Brain pericyte (primary cell): Measurements from ENCODE around the gene AHSG.

Experiments used
- DNase-seq: peaks from one replicate; pipeline ENCODE4 v3.0.0-alpha.2; 2012; ENCODE audit warnings: low read depth, low spot score

The AHSG gene

DNA sequence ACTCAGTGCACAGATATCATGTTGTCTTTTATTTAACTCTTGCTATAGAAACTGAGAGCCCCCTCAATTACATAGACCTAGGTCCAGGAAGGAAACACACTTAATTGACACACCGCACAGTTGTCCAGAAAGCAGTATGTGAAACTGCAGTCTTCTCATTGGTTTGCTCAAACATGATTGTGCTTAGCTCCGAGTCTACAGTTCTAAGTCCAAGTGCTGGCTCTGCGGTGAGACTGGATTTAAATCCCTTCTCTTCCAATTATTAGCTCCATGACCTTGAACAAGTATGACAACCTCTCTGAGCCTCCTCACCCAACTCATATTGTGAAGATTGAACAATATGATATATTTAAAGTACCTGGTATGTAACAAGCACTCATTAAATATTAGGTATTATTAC, 19.0 kb upstream of the AHSG start:
- no peak for DNase-seq

DNA sequence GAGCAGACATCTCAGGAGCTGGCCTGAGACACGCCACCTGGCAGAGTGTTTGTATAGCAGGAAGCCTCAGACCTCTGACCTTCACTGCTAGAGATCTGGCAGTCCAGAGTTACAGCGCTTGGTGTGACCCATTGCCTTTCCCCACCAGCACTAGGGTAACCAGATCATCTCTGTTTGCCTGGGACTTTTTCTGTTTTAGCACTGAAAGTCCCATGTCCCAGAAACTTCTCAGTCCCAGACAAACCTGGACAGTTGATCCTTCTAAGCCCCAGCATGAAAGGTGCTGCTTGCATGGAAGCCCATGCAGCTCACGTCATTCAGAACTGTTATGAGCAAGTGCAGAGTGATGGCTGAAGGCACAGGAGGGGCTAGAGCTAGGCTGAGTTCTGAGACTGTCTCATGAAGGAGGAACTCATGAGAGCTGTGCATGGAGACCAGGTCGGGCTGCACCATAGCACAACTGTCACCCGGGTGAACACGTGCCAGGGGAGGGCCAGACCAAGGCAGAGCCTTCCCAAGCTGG, 18.2 kb upstream of the AHSG start:
- DNase-seq: no peak

DNA sequence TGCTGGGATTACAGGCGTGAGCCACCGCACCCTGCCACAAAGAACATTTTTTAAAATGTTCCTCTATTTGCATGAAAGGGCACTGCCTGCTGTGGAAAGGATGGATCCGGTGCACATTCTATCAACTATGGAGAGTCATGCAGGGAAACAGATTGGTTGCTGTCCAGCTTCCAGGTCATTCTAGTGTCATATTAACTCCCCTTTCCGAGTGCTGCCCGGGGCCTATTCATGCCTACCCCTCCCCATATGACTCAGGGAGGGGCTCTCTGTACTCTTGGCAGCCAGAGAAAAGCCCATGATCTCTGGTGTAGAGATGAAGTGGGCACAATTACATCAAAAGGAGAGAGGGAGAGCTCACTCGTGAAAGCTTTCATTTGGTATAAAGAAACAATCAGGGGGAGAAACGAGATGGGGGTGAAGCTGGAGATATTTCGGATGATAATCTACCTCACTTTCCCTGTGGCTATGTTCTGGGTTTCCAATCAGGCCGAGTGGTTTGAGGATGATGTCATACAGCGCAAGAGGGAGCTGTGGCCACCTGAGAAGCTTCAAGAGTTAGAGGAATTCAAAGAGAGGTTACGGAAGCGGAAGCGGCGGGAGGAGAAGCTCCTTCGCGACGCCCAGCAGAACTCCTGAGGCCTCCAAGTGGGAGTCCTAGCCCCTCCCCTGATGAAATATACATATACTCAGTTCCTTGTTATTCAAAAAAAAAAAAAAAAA, 16.1 kb upstream of the AHSG start:
- DNase-seq: no peak

DNA sequence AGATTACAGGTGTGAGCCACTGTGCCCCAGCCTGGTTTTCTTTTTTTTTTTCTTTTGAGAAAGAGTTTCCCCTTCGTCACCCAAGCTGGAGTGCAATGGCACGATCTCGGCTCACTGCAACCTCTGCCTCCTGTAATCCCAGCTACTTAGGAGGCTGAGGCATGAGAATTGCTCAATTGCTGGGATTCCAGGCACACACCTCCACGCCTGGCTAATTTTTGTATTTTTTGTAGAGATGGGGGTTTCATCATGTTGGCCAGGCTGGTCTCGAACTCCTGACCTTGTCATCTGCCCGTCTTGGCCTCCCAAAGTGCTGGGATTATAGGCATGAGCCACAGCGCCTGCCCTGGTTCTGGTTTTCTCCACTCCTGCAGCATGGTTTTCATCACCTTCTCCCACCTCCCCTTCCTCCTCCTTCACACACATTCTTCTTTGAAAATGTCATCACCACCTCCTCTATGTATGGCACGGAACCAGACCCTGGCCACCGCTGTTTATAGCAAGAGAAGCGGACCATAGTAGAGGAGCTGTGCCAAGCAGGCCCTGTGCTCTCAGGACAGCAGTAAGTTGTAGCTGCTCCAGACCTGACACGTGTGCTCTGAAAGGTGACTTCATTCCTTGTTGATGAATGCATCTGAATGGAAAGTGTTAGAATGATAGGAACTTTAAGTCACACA, 14.6 kb upstream of the AHSG start:
- no peak for DNase-seq

DNA sequence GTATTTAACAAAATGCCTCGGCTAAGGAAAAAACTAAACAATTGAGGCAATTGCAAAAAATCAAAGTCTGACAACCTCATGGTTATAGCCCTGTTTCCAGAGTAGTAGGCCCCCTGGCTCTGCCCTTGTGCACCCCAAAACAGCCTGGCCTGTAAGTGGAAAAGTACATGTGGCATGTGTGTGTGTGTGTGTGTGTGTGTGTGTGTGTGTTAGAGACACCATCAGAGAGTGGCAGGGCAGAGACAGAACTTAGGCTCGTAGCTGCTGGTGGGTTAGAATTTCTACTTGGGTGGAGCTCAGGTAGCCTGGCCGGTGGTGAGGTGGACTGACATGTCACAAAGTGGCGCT, 14.1 kb upstream of the AHSG start:
- no peak for DNase-seq

DNA sequence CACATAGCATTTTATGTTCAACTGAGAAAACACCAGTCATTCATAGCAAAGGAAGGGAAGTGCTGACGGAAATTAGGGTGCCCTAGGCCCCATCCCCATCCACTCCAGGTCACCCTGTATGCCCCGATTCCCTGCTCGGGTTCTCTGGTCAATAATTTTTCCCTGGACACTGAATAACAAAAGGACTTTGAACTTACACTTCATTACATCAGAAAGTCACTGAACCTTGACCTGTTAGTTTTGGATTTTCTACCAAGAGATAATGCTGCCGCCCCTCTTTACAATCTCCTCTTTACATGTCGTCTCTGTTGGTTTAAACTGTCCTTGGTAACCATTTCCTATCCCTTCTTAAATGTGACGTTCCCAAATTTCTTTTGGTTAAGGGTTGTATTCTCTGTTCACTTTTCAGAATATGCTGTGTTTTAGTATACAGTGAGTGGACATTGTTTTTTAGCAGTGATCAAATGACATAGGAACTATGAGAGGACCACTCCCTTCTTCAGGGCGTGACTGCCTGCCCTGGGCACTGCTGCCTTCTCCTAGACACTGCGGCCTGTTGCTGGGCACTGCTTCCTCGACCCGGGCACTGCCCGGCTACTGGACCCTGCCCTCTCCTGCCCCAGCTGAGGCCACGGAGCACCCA, 13.6 kb upstream of the AHSG start:
- no peak for DNase-seq

DNA sequence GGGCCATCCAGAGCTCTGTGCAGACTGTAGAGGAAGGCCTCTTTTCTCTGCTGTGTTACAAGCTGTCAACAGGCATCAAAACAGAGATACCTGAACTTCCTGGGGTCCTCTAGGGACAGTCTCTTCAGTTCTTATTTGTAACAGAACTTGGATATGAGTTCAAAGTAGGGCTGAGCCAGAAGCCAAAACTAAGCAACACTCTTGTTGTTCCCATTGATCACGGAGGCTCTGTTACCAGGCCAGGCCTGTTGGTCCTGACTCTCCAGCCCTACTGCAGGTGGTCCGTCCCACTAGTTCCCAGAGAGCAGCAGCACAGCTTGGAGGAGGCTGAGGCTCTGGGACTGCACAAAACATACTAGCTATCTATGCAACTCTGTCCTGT, 13.1 kb upstream of the AHSG start:
- no peak for DNase-seq

DNA sequence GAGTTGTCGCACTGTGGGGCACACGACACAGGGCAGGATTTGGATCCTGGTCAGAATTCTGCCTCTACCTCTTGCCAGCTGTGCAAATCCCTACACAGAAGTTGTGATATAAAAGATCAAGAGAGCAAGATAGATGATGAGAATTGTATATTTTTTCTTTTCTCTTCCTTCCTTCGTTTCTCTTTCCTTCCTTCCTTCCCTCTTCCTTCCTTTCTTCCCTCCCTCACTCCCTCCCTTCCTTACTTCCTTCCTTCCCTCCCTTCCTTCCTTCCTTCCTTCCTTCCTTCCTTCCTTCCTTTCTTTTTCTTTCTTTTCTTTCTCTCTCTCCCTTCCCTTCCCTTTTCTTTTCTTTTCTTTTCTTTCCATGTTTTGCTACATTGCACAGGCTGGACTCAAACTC, 12.0 kb upstream of the AHSG start:
- no peak for DNase-seq

DNA sequence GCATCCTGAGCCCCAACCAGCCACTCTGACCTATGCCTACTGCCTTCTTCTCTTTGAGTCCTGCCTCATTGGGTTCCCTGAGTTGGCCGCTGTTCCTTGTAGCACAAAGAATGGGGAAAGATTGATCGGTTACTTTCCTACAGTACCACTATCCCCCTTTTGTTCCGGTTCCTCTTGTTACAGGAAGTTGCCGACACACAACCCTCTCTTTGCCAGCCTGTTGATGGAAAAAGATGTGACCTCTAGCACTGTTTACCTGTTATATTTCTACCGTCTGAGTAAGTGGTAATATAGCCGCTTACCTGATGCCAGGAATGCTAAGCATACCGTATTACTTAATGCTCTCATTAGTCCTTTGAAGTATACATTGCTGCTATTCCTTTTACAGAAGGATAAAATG, 9.7 kb upstream of the AHSG start:
- no peak for DNase-seq

DNA sequence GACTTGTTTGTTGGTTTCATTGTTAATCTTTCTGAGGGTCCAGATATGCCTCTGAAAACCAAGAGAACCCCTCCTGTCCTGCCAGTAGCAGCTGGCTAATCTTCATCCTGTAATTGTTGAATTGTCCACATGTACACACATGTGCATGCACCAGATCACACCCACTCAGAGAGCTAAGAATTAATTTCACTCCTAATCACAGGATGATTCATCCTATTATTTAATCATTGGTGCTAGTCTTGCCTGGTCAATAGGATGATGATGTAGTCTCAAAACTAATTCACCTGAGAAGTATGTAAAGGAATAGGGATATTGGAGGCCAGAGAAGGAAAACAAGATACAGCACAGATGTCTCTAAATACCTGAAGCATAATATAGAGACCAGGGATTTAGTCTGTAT, 7.8 kb upstream of the AHSG start:
- DNase-seq: no peak

DNA sequence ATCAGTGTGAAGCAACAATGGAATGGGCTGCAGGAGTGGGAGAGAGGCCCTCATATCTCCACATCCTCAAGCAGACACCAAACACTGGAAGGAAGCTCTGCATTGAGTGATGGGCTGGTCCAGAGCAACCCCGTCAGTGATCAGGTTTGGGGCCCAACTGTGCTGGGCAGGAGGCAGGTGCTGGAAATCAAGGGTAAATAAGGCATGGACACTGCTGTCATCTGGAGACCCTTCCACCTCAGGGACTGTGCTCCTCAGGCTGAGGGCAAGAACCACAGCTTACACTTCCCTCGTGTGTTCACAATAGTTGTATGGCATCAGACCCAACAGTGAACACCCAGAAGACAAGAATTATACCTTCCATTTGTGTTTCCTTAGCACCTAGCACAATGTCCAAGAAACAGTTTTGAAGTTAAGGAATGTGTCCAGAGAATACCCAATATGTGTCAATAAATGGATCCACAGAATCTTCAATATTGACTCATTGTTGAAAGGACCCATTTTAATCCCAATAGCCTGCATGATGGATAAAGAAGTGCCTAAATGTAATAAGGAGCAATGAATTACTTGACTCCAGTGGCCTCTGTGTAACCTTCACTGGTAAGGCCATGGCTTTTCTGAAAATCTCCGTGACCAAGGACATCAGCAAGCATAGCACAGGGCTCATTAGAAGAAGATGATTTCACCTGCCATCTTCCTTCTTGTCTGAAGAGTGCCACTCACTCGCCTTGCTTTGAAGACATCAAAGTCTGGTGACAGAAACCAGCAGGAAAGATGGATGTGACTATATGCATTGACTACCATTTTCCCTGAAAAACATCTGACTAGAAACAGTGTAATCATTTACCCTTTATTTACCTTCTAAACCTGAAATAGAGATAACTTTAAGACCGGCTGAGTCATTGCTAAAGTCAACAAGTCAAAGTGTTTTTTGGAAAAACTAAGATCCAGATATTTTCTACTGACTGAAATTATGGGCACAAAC, 7.0 kb upstream of the AHSG start:
- no peak for DNase-seq

DNA sequence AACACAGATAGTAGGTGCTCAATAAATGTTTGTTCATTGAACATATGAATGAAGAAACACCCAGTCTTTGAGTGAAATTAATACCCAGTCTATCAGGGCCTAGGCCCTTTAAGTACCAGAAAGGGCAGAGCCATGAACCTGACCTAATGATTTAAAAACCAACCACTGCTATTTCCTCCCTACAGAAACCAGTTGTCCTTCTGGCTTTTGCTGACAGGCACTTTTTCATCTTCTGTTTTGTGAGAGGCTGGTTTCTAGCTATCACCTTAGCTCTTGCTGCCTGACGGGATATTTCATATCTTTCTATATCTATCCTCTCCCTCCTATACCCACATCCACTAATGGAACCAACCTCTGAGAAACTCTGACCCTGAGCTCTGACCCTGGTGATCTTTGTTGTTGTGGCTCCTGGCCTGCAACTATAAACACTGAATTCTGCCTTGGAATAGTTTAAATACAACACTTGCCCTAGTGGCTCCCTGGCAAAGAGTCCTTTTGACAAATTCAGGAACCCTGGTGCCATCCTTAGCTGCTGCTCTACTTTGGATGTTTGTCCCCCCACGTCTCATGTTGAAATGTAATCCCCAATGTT, 4.1 kb upstream of the AHSG start:
- no peak for DNase-seq

DNA sequence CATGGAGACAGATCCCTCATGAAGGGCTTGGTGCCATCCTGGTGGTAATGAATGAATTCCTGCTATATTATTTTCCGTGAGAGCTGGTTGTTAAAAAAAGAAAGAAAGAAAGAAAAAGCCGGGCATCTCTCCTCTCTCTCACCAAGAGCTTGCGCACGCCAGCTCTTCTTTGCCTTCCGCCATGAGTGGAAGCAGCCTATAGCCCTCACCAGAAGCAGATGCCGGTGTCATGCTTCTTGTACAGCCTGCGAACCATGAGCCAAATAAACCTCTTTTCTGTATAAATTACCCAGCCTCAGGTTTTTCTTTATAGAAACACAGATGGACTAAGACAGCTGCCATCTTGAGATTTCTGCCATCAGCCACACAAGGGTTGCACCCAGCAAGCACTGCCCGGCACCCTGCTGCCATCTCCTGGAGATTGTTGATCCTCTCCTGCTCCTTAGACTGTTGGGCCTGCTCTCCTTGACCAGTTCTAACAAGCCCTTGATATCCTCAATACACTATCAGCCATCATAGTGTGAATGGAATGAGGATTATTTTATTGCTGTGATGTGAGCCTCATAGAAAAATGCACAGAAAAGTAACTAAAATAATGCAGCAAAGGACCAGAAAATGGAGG, 3.5 kb upstream of the AHSG start:
- no peak for DNase-seq

DNA sequence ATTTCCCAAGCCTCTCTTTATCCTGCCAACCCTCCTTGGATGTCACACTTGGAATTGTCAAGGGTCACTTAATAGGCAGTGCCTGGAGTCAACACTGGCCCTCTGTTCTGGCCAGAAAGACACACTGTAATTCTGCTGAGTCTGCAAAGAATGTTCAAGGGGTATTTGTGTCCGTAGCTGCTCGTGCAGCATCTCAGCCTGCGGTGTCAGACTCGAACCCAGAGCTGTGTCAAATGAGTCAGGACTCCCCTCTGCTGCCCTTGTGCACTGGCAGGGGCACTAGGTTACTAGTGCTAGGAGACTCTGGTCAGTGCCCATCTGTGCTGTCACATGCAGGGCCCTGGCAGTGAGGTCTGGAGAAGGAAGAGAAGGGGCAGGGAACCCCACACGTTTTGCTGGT, 795 bp upstream of the AHSG start:
- DNase-seq: no peak

DNA sequence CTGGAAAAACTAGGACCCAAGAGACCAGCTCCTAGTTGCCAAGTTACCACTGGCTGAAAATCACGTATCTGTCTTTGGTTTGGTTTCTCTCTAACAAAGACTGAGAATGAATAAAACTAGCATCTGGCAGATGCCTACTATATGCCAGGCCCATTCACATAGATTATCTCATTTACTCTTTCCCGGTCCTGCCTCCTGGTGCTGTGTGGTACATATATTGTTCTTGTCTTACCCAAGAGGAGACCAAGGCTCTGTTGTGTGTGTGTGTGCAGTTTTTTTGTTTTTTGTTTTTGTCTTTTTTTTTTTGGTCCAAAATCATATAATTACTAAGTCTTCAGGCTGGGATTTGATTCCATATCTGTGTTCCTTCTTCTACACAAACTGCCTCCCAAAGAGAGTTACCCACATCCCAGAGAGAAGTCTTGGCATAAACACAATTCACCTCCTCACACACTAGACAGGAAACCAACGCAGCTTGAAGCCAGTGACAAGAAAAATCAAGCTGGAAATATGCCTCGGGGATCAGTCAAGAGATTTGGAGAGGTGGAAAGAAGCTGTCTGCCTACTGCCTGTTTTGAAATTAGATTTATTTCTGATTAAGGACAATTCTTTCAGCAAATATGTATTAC, 891 bp downstream of the AHSG start:
- no peak for DNase-seq

DNA sequence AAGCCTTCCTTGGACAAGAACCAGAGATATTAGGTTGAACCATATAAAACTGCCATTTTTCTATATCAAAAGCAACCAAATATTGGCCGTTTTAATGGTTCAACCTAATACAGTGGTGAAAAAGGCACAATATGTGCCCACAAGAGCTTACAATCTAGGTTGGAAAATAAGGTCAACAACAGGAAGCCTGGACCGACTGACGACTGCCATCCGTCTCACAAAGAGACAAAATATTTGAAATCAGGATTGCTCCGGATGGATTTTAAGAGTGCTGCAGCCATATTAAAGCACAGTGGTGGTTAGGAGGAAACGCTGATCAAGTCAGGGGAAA, 1.4 kb downstream of the AHSG start:
- DNase-seq: no peak

DNA sequence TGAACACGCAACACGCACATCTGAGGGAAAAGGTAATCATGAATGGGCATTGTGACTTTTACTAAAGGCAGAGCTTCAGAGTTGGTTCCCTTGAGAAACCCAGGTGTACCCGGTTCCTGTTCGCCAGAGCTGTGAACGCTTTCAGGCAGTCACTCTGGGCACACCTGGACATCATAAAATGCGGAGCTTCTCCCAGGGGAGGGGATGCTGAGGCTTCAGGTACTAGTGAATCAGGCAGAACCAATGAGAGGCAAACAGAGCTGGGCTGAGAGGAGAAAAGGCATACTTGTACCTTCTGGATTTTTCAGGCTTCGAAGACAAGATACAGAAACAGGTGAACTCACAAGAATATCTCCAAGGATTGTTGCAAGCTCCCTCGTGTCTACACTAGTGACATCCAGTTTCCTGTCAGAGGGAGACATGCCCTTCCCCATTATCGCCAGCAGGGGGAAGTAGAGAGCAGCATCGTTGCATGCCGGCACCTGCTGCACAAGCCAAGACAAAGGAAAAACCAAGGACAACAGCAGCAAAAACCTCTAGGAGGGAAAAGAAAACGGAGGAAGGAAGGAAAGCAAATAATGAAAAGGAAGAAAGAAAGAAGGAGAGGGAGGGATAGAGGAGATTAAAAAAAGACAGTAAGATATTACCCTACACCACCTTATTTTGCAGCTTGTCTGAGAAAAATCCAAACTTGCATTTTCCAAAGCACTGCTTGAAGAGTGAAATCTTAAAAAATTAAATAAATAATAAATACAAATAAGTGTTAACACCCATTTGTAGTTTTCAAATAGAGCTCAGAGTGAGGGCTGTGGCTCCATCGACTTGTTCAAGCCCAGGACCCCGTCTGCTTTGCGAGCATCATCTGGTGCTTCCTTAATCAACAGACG, 2.0 kb downstream of the AHSG start:
- DNase-seq: peak; percentile 36

DNA sequence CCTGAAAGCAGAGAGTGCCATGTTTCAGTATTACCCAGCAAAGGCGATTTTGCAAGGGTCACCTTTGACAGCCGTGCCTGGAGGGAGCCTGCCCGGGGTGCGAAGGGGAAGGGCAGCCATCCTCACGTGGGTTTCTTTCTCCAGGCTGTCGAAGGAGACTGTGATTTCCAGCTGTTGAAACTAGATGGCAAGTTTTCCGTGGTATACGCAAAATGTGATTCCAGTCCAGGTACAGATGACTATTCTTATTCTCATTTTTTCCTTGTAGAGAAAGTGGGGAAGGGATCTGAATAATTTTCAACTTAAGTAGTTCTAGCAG, 3.4 kb downstream of the AHSG start:
- DNase-seq: no peak

DNA sequence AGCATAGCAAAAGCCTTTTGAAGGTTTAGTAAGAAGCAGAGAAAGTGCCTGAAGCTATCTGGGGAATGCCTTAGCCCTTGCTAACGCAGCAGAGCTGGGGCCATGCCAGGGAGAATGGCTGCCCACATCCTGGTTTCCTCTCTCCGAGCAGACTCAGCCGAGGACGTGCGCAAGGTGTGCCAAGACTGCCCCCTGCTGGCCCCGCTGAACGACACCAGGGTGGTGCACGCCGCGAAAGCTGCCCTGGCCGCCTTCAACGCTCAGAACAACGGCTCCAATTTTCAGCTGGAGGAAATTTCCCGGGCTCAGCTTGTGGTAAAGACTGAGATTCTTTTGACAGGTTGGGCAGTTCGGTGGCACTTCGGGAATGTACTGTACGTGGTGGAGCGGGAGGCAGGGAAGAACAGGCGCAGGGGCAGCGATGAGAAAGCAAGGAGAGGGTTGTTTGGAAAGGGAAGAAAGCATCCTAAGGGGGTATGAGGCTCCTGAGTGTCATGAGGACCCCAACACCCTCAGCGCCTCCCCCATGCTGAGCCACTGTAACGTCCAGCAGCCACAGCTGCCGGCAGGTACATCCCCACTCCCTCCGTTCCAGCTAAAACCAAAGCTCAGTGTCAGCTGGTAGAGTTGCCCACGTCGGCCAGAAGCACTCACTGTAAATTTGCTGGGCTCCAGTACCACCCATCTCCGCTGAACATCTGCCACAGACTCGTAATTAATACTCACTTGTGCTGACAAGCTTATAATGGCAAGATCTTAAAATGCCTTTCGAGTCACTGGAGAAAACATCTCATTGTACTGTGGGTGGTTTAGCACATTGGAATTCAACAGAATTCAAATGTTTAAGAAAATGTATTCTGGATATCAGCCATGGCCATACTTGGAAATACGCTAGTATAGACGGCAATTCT, 4.4 kb downstream of the AHSG start:
- peak; percentile 30 for DNase-seq
